Measurements from ENCODE around the gene POMGNT1.

DNA sequence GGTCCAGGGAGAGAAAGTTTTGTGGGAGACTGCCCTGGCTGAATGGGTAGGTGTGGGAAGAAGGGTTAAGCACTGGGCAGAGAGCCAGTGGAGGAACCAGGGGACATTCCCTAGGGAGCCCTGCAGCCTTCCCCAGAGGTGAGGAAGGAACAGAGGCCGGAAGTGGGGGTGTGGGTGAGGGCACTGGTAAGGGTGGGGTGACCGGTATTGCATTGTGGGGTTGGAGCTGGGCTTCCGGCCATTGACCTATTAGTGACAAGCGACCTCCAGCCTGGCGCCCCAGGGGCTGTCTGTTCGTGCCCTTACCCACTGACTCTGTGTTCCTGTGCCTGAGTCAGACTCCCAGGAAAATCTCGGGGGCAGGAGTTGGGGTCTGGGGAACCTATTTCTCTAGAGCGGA lies 26.9 kb downstream of the POMGNT1 start:
- TF ChIP-seq, protein P1, sequence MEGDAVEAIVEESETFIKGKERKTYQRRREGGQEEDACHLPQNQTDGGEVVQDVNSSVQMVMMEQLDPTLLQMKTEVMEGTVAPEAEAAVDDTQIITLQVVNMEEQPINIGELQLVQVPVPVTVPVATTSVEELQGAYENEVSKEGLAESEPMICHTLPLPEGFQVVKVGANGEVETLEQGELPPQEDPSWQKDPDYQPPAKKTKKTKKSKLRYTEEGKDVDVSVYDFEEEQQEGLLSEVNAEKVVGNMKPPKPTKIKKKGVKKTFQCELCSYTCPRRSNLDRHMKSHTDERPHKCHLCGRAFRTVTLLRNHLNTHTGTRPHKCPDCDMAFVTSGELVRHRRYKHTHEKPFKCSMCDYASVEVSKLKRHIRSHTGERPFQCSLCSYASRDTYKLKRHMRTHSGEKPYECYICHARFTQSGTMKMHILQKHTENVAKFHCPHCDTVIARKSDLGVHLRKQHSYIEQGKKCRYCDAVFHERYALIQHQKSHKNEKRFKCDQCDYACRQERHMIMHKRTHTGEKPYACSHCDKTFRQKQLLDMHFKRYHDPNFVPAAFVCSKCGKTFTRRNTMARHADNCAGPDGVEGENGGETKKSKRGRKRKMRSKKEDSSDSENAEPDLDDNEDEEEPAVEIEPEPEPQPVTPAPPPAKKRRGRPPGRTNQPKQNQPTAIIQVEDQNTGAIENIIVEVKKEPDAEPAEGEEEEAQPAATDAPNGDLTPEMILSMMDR (IDR thresholded peaks at IDR 0.05; ENCODE audit: insufficient read depth, low read length) = no peak
- no peak for TF ChIP-seq GABPA (IDR thresholded peaks at IDR 0.05; ENCODE audit: low read depth)
- TF ChIP-seq, protein P2, sequence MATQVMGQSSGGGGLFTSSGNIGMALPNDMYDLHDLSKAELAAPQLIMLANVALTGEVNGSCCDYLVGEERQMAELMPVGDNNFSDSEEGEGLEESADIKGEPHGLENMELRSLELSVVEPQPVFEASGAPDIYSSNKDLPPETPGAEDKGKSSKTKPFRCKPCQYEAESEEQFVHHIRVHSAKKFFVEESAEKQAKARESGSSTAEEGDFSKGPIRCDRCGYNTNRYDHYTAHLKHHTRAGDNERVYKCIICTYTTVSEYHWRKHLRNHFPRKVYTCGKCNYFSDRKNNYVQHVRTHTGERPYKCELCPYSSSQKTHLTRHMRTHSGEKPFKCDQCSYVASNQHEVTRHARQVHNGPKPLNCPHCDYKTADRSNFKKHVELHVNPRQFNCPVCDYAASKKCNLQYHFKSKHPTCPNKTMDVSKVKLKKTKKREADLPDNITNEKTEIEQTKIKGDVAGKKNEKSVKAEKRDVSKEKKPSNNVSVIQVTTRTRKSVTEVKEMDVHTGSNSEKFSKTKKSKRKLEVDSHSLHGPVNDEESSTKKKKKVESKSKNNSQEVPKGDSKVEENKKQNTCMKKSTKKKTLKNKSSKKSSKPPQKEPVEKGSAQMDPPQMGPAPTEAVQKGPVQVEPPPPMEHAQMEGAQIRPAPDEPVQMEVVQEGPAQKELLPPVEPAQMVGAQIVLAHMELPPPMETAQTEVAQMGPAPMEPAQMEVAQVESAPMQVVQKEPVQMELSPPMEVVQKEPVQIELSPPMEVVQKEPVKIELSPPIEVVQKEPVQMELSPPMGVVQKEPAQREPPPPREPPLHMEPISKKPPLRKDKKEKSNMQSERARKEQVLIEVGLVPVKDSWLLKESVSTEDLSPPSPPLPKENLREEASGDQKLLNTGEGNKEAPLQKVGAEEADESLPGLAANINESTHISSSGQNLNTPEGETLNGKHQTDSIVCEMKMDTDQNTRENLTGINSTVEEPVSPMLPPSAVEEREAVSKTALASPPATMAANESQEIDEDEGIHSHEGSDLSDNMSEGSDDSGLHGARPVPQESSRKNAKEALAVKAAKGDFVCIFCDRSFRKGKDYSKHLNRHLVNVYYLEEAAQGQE (IDR thresholded peaks at IDR 0.05; ENCODE audit: insufficient replicate concordance, low read depth) = no peak
- no peak for TF ChIP-seq POLR2AphosphoS5 (IDR thresholded peaks at IDR 0.05; ENCODE audit: low read depth)
- TF ChIP-seq SPI1 (IDR thresholded peaks at IDR 0.05; ENCODE audit: borderline replicate concordance, low read depth) = no peak

All from HL-60 (cell line).